Activated T-cell treated with anti-CD3 and anti-CD28 coated beads, Interleukin-2, amount 50 U/mL, for 4 hours (primary cell): Measurements from ENCODE around the gene DFFA. TPM values are rescaled to one million over a fixed set of nuclear protein-coding genes. Genes with fewer than 3 reads are reported as not detected.
"Not testable (repeated sequence)": the region's sequence is repeated elsewhere in the genome, so short reads cannot be mapped to it uniquely, and the experiment has no call there.

Experiments used
- ATAC-seq, 2 donors: fragments of 200-7000 bp; cut with Tn5 transposase; one replicate each; pipeline ENCODE4 v1.10.0; 2021
- DNase-seq: peaks from one replicate; pipeline ENCODE4 v3.0.0-alpha.2; 2020
- H3K27me3 Mint-ChIP-seq: one replicate; pipeline ENCODE4 v1.8.0; 2021; ENCODE audit warnings: low read depth, mixed read lengths
- H3K36me3 Mint-ChIP-seq: one replicate; pipeline ENCODE4 v1.8.0; 2022; ENCODE audit warnings: mixed read lengths; ENCODE audit not compliant: insufficient read depth
- H3K4me1 Mint-ChIP-seq: one replicate; pipeline ENCODE4 v1.8.0; 2021; ENCODE audit warnings: low read depth, mixed read lengths
- H3K4me3 Mint-ChIP-seq: one replicate; pipeline ENCODE4 v1.8.0; 2021; ENCODE audit warnings: mild to moderate bottlenecking, moderate library complexity, mixed read lengths
- H3K9me3 Mint-ChIP-seq: one replicate; pipeline ENCODE4 v1.8.0; 2021; ENCODE audit warnings: mixed read lengths
- total RNA-seq, 3 donors: library from RNA; stranded (reverse); gene quantifications; one replicate each; pipeline ENCODE4 v1.2.1, GENCODE V29; 2021

The DFFA gene
- total RNA-seq, 3 donors from 2014 or later = 62.9 to 81.5 (median 73.4) TPM

- Mint-ChIP-seq H3K4me1 (peaks cover 8% of the 10 kb centered on the region), H3K9me3 (no peaks in the 10 kb centered on the region), H3K27me3 (no peaks in the 10 kb centered on the region), H3K36me3 (peaks cover 16% of the 10 kb centered on the region), H3K4me3 (no peak overlapping the region)
- no peak for ATAC-seq
- DNase-seq = no peak
Measured at GRCh38 chr1:10457875-10458274, 14.5 kb downstream of the DFFA start.

- H3K36me3 Mint-ChIP-seq = peaks cover 14% of the 10 kb centered on the region
- not testable (repeated sequence) for DNase-seq, H3K9me3 Mint-ChIP-seq, H3K4me3 Mint-ChIP-seq, H3K27me3 Mint-ChIP-seq, H3K4me1 Mint-ChIP-seq
- peak in 1 of 2 donors; percentile 14 for ATAC-seq
Measured at GRCh38 chr1:10457462-10457861, 14.9 kb downstream of the DFFA start.

GRCh38 chr1:10456661-10457060 is 15.7 kb downstream of the DFFA start:
- Mint-ChIP-seq H3K9me3 (no peaks in the 10 kb centered on the region), H3K36me3 (peaks cover 11% of the 10 kb centered on the region)

GRCh38 chr1:10456048-10456447 is 16.3 kb downstream of the DFFA start:
- Mint-ChIP-seq H3K36me3 (peaks cover 7% of the 10 kb centered on the region), H3K4me1 (peaks cover 8% of the 10 kb centered on the region), H3K9me3 (no peaks in the 10 kb centered on the region), H3K27me3 (no peaks in the 10 kb centered on the region), H3K4me3 (no peak overlapping the region)
- ATAC-seq (no peak), DNase-seq (no peak)

More at GRCh38 chr1:10456661-10457060, 15.7 kb downstream of the DFFA start:
- ATAC-seq = no peak
- Mint-ChIP-seq H3K4me1 (peaks cover 8% of the 10 kb centered on the region), H3K27me3 (no peaks in the 10 kb centered on the region), H3K4me3 (no peak overlapping the region)
- no peak for DNase-seq

GRCh38 chr1:10451287-10451686 is 21.0 kb downstream of the DFFA start:
- no peaks in the 10 kb centered on the region for H3K27me3 Mint-ChIP-seq

GRCh38 chr1:10450836-10451235 is 21.5 kb downstream of the DFFA start:
- ATAC-seq (no peak), DNase-seq (no peak)
- Mint-ChIP-seq H3K4me3 (no peak overlapping the region), H3K36me3 (peaks cover 2% of the 10 kb centered on the region), H3K27me3 (no peaks in the 10 kb centered on the region), H3K9me3 (no peaks in the 10 kb centered on the region), H3K4me1 (no peaks in the 10 kb centered on the region)

More at GRCh38 chr1:10451287-10451686, 21.0 kb downstream of the DFFA start:
- H3K4me3 Mint-ChIP-seq = no peak overlapping the region
- no peak for DNase-seq
- no peaks in the 10 kb centered on the region for H3K9me3 Mint-ChIP-seq
- no peaks in the 10 kb centered on the region for H3K4me1 Mint-ChIP-seq
- H3K36me3 Mint-ChIP-seq = peaks cover 5% of the 10 kb centered on the region
- ATAC-seq = no peak

- H3K27me3 Mint-ChIP-seq = no peaks in the 10 kb centered on the region
- ATAC-seq = no peak
Measured at GRCh38 chr1:10450156-10450814, 22.0 kb downstream of the DFFA start.

GRCh38 chr1:10449751-10450150 is 22.6 kb downstream of the DFFA start, which contains the start of gene CORT:
CORT (plus strand) TSS chr1:10450031; CDS start chr1:10450224, 193 bp downstream.
- Mint-ChIP-seq H3K27me3 (no peaks in the 10 kb centered on the region), H3K4me3 (no peak within 1 kb of the TSS), H3K9me3 (no peaks in the 10 kb centered on the region), H3K4me1 (no peaks in the 10 kb centered on the region), H3K36me3 (peaks cover 2% of the 10 kb centered on the region)
- DNase-seq (no peak), ATAC-seq (no peak)

More at GRCh38 chr1:10450156-10450814, 22.0 kb downstream of the DFFA start:
- DNase-seq = no peak
- no peak overlapping the region for H3K4me3 Mint-ChIP-seq
- H3K4me1 Mint-ChIP-seq = no peaks in the 10 kb centered on the region
- H3K9me3 Mint-ChIP-seq = no peaks in the 10 kb centered on the region
- peaks cover 2% of the 10 kb centered on the region for H3K36me3 Mint-ChIP-seq

- ATAC-seq (no peak), DNase-seq (no peak)
- Mint-ChIP-seq H3K27me3 (no peaks in the 10 kb centered on the region), H3K4me3 (no peak overlapping the region), H3K9me3 (no peaks in the 10 kb centered on the region), H3K4me1 (no peaks in the 10 kb centered on the region), H3K36me3 (peaks cover 2% of the 10 kb centered on the region)
Measured at GRCh38 chr1:10446790-10447422, 25.4 kb downstream of the DFFA start.

GRCh38 chr1:10444795-10445397 is 27.4 kb downstream of the DFFA start:
- H3K9me3 Mint-ChIP-seq = no peaks in the 10 kb centered on the region
- H3K4me1 Mint-ChIP-seq = no peaks in the 10 kb centered on the region
- H3K27me3 Mint-ChIP-seq = no peaks in the 10 kb centered on the region
- DNase-seq (no peak), ATAC-seq (peak in 1 of 2 donors; percentile 43)
- H3K4me3 Mint-ChIP-seq = no peak overlapping the region
- peaks cover 2% of the 10 kb centered on the region for H3K36me3 Mint-ChIP-seq

GRCh38 chr1:10444248-10444647 is 28.1 kb downstream of the DFFA start:
- ATAC-seq (no peak), DNase-seq (no peak)
- H3K9me3 Mint-ChIP-seq = no peaks in the 10 kb centered on the region
- peaks cover 2% of the 10 kb centered on the region for H3K36me3 Mint-ChIP-seq
- no peak overlapping the region for H3K4me3 Mint-ChIP-seq
- H3K27me3 Mint-ChIP-seq = no peaks in the 10 kb centered on the region
- H3K4me1 Mint-ChIP-seq = no peaks in the 10 kb centered on the region

GRCh38 chr1:10440794-10441193 is 31.5 kb downstream of the DFFA start:
- Mint-ChIP-seq H3K36me3 (no peaks in the 10 kb centered on the region), H3K4me1 (no peaks in the 10 kb centered on the region), H3K9me3 (no peaks in the 10 kb centered on the region), H3K4me3 (no peak overlapping the region), H3K27me3 (no peaks in the 10 kb centered on the region)
- DNase-seq = no peak
- ATAC-seq = no peak

- no peaks in the 10 kb centered on the region for H3K4me1 Mint-ChIP-seq
- no peak for DNase-seq
- no peaks in the 10 kb centered on the region for H3K9me3 Mint-ChIP-seq
- no peaks in the 10 kb centered on the region for H3K36me3 Mint-ChIP-seq
- no peak for ATAC-seq
- no peak overlapping the region for H3K4me3 Mint-ChIP-seq
- no peaks in the 10 kb centered on the region for H3K27me3 Mint-ChIP-seq
Measured at GRCh38 chr1:10440305-10440704, 32.0 kb downstream of the DFFA start.

- no peaks in the 10 kb centered on the region for H3K9me3 Mint-ChIP-seq
- no peak overlapping the region for H3K4me3 Mint-ChIP-seq
- ATAC-seq (no peak), DNase-seq (no peak)
- no peaks in the 10 kb centered on the region for H3K36me3 Mint-ChIP-seq
- no peaks in the 10 kb centered on the region for H3K4me1 Mint-ChIP-seq
- H3K27me3 Mint-ChIP-seq = no peaks in the 10 kb centered on the region
Measured at GRCh38 chr1:10438677-10439163, 33.6 kb downstream of the DFFA start.

- Mint-ChIP-seq H3K36me3 (no peaks in the 10 kb centered on the region), H3K9me3 (no peaks in the 10 kb centered on the region), H3K4me1 (no peaks in the 10 kb centered on the region), H3K4me3 (no peak overlapping the region), H3K27me3 (no peaks in the 10 kb centered on the region)
- no peak for ATAC-seq
- DNase-seq = no peak
Measured at GRCh38 chr1:10437052-10437451, 35.3 kb downstream of the DFFA start.
